ENCODE measurements around the gene ATAD3A. TPM values are rescaled to one million over a fixed set of nuclear protein-coding genes. Genes with fewer than 3 reads are reported as not detected.
"Not testable (repeated sequence)": the region's sequence is repeated elsewhere in the genome, so short reads cannot be mapped to it uniquely, and the experiment has no call there.

The ATAD3A gene
- total RNA-seq, 4 donors from 2014 or later, result 14.6 to 34.4 (median 20.4) TPM

- DNase-seq, result no peak
- in situ Hi-C loops (cut with MboI; ENCODE audit: low pct_ligation_motif_present in 1 of 4, low pct_unique_long_range_greater_than_20kb in 1 of 4, low sequenced_read_pairs in 3 of 4) (no loop called here), intact Hi-C loops (cut with DNase I; ENCODE audit: low total_unique reads) (no loop called here)
- H3K4me3 ChIP-seq, result peak overlapping the region; percentile 68 to 88 (median 76)
- 17 to 35% methylated on average over 8 to 17 of the region's 17 CpGs for WGBS, 2 donors (ENCODE audit: low coverage in 1 of 2)
- H3K4me1 ChIP-seq, result peaks cover 0 to 18% (median 10%) of the 10 kb centered on the region in 4 donors
- no peaks in the 10 kb centered on the region for H3K27me3 ChIP-seq
- TF ChIP-seq, protein P1, sequence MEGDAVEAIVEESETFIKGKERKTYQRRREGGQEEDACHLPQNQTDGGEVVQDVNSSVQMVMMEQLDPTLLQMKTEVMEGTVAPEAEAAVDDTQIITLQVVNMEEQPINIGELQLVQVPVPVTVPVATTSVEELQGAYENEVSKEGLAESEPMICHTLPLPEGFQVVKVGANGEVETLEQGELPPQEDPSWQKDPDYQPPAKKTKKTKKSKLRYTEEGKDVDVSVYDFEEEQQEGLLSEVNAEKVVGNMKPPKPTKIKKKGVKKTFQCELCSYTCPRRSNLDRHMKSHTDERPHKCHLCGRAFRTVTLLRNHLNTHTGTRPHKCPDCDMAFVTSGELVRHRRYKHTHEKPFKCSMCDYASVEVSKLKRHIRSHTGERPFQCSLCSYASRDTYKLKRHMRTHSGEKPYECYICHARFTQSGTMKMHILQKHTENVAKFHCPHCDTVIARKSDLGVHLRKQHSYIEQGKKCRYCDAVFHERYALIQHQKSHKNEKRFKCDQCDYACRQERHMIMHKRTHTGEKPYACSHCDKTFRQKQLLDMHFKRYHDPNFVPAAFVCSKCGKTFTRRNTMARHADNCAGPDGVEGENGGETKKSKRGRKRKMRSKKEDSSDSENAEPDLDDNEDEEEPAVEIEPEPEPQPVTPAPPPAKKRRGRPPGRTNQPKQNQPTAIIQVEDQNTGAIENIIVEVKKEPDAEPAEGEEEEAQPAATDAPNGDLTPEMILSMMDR (IDR thresholded peaks at IDR 0.05), result peak in 1 of 5 experiments; percentile 24
- TF ChIP-seq POLR2A (IDR thresholded peaks at IDR 0.05) (no peak), EP300 (IDR thresholded peaks at IDR 0.05; ENCODE audit: low read depth) (no peak), POLR2AphosphoS5 (IDR thresholded peaks at IDR 0.05) (no peak)
- no peaks in the 10 kb centered on the region for H3K36me3 ChIP-seq
- H3K27ac ChIP-seq, result peak overlapping the region; percentile 91 to 96 (median 94)
- no peaks in the 10 kb centered on the region for H3K9me3 ChIP-seq
Observed at GRCh38 chr1:1510912-1511532, 940 bp upstream of the ATAD3A start.

DNA sequence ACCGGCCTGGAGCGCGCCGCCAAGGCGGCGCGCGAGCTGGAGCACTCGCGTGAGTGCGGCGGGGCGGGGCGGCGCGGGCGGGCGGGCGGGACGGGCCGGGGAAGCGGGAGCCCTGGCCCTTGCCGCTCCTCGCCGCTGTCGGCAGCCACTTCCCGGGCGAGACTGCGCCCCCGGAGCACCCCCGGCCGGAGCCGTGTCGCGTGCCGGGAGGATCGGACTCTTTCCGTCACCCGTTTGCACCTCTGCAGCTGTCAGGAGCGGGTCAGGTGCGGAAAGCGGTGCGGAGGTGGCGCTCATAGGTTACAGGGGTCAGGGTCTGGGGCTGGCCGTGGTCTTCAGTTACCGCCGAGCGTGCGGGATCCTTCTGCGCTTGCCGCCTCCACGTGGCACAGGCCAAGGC is 463 bp downstream of the ATAD3A start:
- H3K27ac ChIP-seq, result peak overlapping the region; percentile 91 to 96 (median 94)
- in situ Hi-C loops (cut with MboI; ENCODE audit: low pct_ligation_motif_present in 1 of 4, low pct_unique_long_range_greater_than_20kb in 1 of 4, low sequenced_read_pairs in 3 of 4), result not testable (repeated sequence)

GRCh38 chr1:1513675-1514074 is 1.7 kb downstream of the ATAD3A start:
- DNase-seq; in situ Hi-C loops (cut with MboI; ENCODE audit: low pct_ligation_motif_present in 1 of 4, low pct_unique_long_range_greater_than_20kb in 1 of 4, low sequenced_read_pairs in 3 of 4); H3K4me3 ChIP-seq; H3K9me3 ChIP-seq; H3K27ac ChIP-seq; H3K36me3 ChIP-seq; H3K27me3 ChIP-seq; intact Hi-C loops (cut with DNase I; ENCODE audit: low total_unique reads): not testable (repeated sequence)
- peaks cover 0 to 15% (median 10%) of the 10 kb centered on the region in 4 donors for H3K4me1 ChIP-seq
- WGBS, 2 donors (ENCODE audit: low coverage in 1 of 2), result 87% methylated on average over 15 of the region's 18 CpGs; no CpG with 5 or more reads in 1 of the 2 donors

More for the DNA sequence above, 463 bp downstream of the ATAD3A start:
- H3K36me3 ChIP-seq; DNase-seq; H3K9me3 ChIP-seq; intact Hi-C loops (cut with DNase I; ENCODE audit: low total_unique reads); H3K27me3 ChIP-seq: not testable (repeated sequence)
- H3K4me3 ChIP-seq, result peak overlapping the region; percentile 66 to 88 (median 75)
- no CpG with 5 or more reads among the region's 52 CpGs for WGBS, 2 donors (ENCODE audit: low coverage in 1 of 2)
- H3K4me1 ChIP-seq, result peaks cover 0 to 15% (median 10%) of the 10 kb centered on the region in 4 donors

DNA sequence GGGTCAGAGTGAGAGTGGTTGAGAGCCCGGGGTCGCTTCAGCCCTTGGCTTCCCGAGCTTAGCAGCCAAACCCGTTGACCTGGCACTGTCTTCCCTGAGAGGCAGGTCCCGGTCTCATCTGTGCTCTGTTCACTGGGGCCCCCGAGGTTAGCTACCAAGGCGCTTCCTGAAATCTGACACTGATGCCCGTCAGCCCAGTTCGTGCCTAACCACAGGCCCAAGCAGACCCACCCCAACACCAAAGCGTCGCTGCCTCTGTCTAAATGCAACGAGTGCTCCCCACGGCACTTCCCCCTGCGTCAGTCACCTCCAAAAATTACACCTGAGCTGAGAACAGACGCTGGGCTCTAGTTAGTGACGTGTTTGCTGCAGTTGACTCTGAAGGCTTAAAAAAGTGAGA is 2.4 kb downstream of the ATAD3A start:
- 87 to 88% methylated on average over 5 to 16 of the region's 16 CpGs for WGBS, 2 donors (ENCODE audit: low coverage in 1 of 2)
- H3K4me1 ChIP-seq, result peaks cover 0 to 15% (median 10%) of the 10 kb centered on the region in 4 donors
- H3K9me3 ChIP-seq; intact Hi-C loops (cut with DNase I; ENCODE audit: low total_unique reads); DNase-seq; H3K36me3 ChIP-seq; in situ Hi-C loops (cut with MboI; ENCODE audit: low pct_ligation_motif_present in 1 of 4, low pct_unique_long_range_greater_than_20kb in 1 of 4, low sequenced_read_pairs in 3 of 4); H3K27me3 ChIP-seq; H3K27ac ChIP-seq; H3K4me3 ChIP-seq: not testable (repeated sequence)

- H3K27ac ChIP-seq; intact Hi-C loops (cut with DNase I; ENCODE audit: low total_unique reads); H3K4me1 ChIP-seq; H3K4me3 ChIP-seq; DNase-seq; H3K27me3 ChIP-seq; H3K36me3 ChIP-seq; H3K9me3 ChIP-seq; in situ Hi-C loops (cut with MboI; ENCODE audit: low pct_ligation_motif_present in 1 of 4, low pct_unique_long_range_greater_than_20kb in 1 of 4, low sequenced_read_pairs in 3 of 4): not testable (repeated sequence)
- 91 to 93% methylated on average over 5 to 7 of the region's 14 CpGs for WGBS, 2 donors (ENCODE audit: low coverage in 1 of 2)
Observed at GRCh38 chr1:1516923-1517322, 5.0 kb downstream of the ATAD3A start.

GRCh38 chr1:1517973-1518620 is 6.1 kb downstream of the ATAD3A start:
- intact Hi-C loops (cut with DNase I; ENCODE audit: low total_unique reads), result no loop called here
- no peak overlapping the region for H3K4me3 ChIP-seq
- H3K27me3 ChIP-seq, result no peaks in the 10 kb centered on the region
- peaks cover 0 to 3% (median 2%) of the 10 kb centered on the region in 4 donors for H3K4me1 ChIP-seq
- DNase-seq, result no peak
- WGBS, 2 donors (ENCODE audit: low coverage in 1 of 2), result 95% methylated on average over 19 of the region's 28 CpGs; no CpG with 5 or more reads in 1 of the 2 donors
- TF ChIP-seq, protein P1 (IDR thresholded peaks at IDR 0.05), result no peak
- no peak for TF ChIP-seq EP300 (IDR thresholded peaks at IDR 0.05; ENCODE audit: low read depth)
- no peak for TF ChIP-seq POLR2AphosphoS5 (IDR thresholded peaks at IDR 0.05)
- no peak for TF ChIP-seq POLR2A (IDR thresholded peaks at IDR 0.05)
- no peaks in the 10 kb centered on the region for H3K9me3 ChIP-seq
- in situ Hi-C loops (cut with MboI; ENCODE audit: low pct_ligation_motif_present in 1 of 4, low pct_unique_long_range_greater_than_20kb in 1 of 4, low sequenced_read_pairs in 3 of 4), result no loop called here
- H3K27ac ChIP-seq, result no peak overlapping the region
- peaks cover 0 to 8% (median 2%) of the 10 kb centered on the region in 4 donors for H3K36me3 ChIP-seq

- DNase-seq; H3K27me3 ChIP-seq; H3K27ac ChIP-seq; H3K36me3 ChIP-seq; in situ Hi-C loops (cut with MboI; ENCODE audit: low pct_ligation_motif_present in 1 of 4, low pct_unique_long_range_greater_than_20kb in 1 of 4, low sequenced_read_pairs in 3 of 4); intact Hi-C loops (cut with DNase I; ENCODE audit: low total_unique reads); H3K4me1 ChIP-seq; H3K9me3 ChIP-seq; H3K4me3 ChIP-seq: not testable (repeated sequence)
- 95% methylated on average over 14 of the region's 19 CpGs; no CpG with 5 or more reads in 1 of the 2 donors for WGBS, 2 donors (ENCODE audit: low coverage in 1 of 2)
Observed at GRCh38 chr1:1518621-1519007, 6.7 kb downstream of the ATAD3A start.

GRCh38 chr1:1519805-1520505 is 8.0 kb downstream of the ATAD3A start:
- H3K27ac ChIP-seq; H3K9me3 ChIP-seq; DNase-seq; H3K4me1 ChIP-seq; intact Hi-C loops (cut with DNase I; ENCODE audit: low total_unique reads); H3K27me3 ChIP-seq; in situ Hi-C loops (cut with MboI; ENCODE audit: low pct_ligation_motif_present in 1 of 4, low pct_unique_long_range_greater_than_20kb in 1 of 4, low sequenced_read_pairs in 3 of 4); H3K36me3 ChIP-seq; H3K4me3 ChIP-seq: not testable (repeated sequence)
- 99% methylated on average over 26 of the region's 51 CpGs; no CpG with 5 or more reads in 1 of the 2 donors for WGBS, 2 donors (ENCODE audit: low coverage in 1 of 2)
